ENCODE measurements around the gene SSR4. TPM values are rescaled to one million over a fixed set of nuclear protein-coding genes. Genes with fewer than 3 reads are reported as not detected.

SSR4 gene
- total RNA-seq, 1 donor, result 133 TPM

GRCh38 chrX:153830640-153831428, 36.4 kb downstream of the SSR4 start:
- TF ChIP-seq CTCF (IDR thresholded peaks at IDR 0.05; ENCODE audit: insufficient read depth, low read depth, low read length), result no peak
- DNase-seq (ENCODE audit: low read depth), result no peak
- H3K4me3 ChIP-seq (ENCODE audit: low read depth, low read length), result no peak overlapping the region

GRCh38 chrX:153831429-153832150, 37.1 kb downstream of the SSR4 start:
- no peak for DNase-seq (ENCODE audit: low read depth)
- no peak overlapping the region for H3K4me3 ChIP-seq (ENCODE audit: low read depth, low read length)
- no peak for TF ChIP-seq CTCF (IDR thresholded peaks at IDR 0.05; ENCODE audit: insufficient read depth, low read depth, low read length)

- no peak for DNase-seq (ENCODE audit: low read depth)
- H3K4me3 ChIP-seq (ENCODE audit: low read depth, low read length), result no peak overlapping the region
- no peak for TF ChIP-seq CTCF (IDR thresholded peaks at IDR 0.05; ENCODE audit: insufficient read depth, low read depth, low read length)
Measured at GRCh38 chrX:153832728-153833127, 38.3 kb downstream of the SSR4 start.

- no peak for DNase-seq (ENCODE audit: low read depth)
- no peak overlapping the region for H3K4me3 ChIP-seq (ENCODE audit: low read depth, low read length)
- no peak for TF ChIP-seq CTCF (IDR thresholded peaks at IDR 0.05; ENCODE audit: insufficient read depth, low read depth, low read length)
Measured at GRCh38 chrX:153836921-153837320, 42.5 kb downstream of the SSR4 start.

GRCh38 chrX:153844509-153845082, 50.1 kb downstream of the SSR4 start:
- H3K4me3 ChIP-seq (ENCODE audit: low read depth, low read length), result no peak overlapping the region
- TF ChIP-seq CTCF (IDR thresholded peaks at IDR 0.05; ENCODE audit: insufficient read depth, low read depth, low read length), result no peak

GRCh38 chrX:153845195-153845594, 50.7 kb downstream of the SSR4 start:
- no peak for DNase-seq (ENCODE audit: low read depth)
- TF ChIP-seq CTCF (IDR thresholded peaks at IDR 0.05; ENCODE audit: insufficient read depth, low read depth, low read length), result no peak
- no peak overlapping the region for H3K4me3 ChIP-seq (ENCODE audit: low read depth, low read length)

More at GRCh38 chrX:153844509-153845082, 50.1 kb downstream of the SSR4 start:
- no peak for DNase-seq (ENCODE audit: low read depth)

Data from fibroblast of villous mesenchyme (primary cell).